Epithelial cell of proximal tubule (primary cell): Measurements from ENCODE around the gene GALNT14. TPM values are rescaled to one million over a fixed set of nuclear protein-coding genes. Genes with fewer than 3 reads are reported as not detected.
A peak's percentile ranks its signal among the peaks of the same experiment; 100 is the strongest.

Experiments
- DNase-seq: peaks from one replicate; pipeline ENCODE4 v3.0.0-alpha.2; 2011; ENCODE audit warnings: low read depth
- H3K4me3 ChIP-seq: 2 replicates; pipeline ENCODE4 v1.5.1; 2011; ENCODE audit warnings: low read depth, mild to moderate bottlenecking, low read length
- CTCF ChIP-seq: conservative IDR thresholded peaks from 2 replicates; pipeline ENCODE4 v1.5.1; 2012; ENCODE audit warnings: low read depth, mild to moderate bottlenecking, low read length
- total RNA-seq: library from RNA; depleted of rRNA; stranded (reverse); fragments of >200 nt; gene quantifications from 2 replicates; pipeline ENCODE4 v1.2.3, GENCODE V29; 2015

GALNT14 gene
- total RNA-seq, 1 donor from 2014 or later, result 80.7 TPM

- no peak for DNase-seq
- no peak for TF ChIP-seq CTCF
- H3K4me3 ChIP-seq, result no peak overlapping the region
Observed at GRCh38 chr2:31023541-31023940, 114.7 kb downstream of the GALNT14 start.

GRCh38 chr2:31020713-31021112 is 117.5 kb downstream of the GALNT14 start:
- no peak for DNase-seq
- no peak for TF ChIP-seq CTCF
- H3K4me3 ChIP-seq, result no peak overlapping the region

GRCh38 chr2:31018280-31018679 is 120.0 kb downstream of the GALNT14 start:
- no peak for DNase-seq

GRCh38 chr2:31016648-31017047 is 121.6 kb downstream of the GALNT14 start:
- H3K4me3 ChIP-seq, result no peak overlapping the region
- no peak for DNase-seq
- no peak for TF ChIP-seq CTCF

More at GRCh38 chr2:31018280-31018679, 120.0 kb downstream of the GALNT14 start:
- TF ChIP-seq CTCF, result no peak
- H3K4me3 ChIP-seq, result no peak overlapping the region

GRCh38 chr2:31014516-31014915 is 123.7 kb downstream of the GALNT14 start:
- H3K4me3 ChIP-seq, result no peak overlapping the region
- DNase-seq, result no peak
- no peak for TF ChIP-seq CTCF

GRCh38 chr2:31013301-31013700 is 124.9 kb downstream of the GALNT14 start:
- DNase-seq, result peak; percentile 33
- no peak for TF ChIP-seq CTCF
- no peak overlapping the region for H3K4me3 ChIP-seq

GRCh38 chr2:31012406-31012805 is 125.8 kb downstream of the GALNT14 start:
- DNase-seq, result no peak
- no peak overlapping the region for H3K4me3 ChIP-seq
- TF ChIP-seq CTCF, result no peak
